ENCODE measurements around the gene AGBL4.

Gene AGBL4

DNA sequence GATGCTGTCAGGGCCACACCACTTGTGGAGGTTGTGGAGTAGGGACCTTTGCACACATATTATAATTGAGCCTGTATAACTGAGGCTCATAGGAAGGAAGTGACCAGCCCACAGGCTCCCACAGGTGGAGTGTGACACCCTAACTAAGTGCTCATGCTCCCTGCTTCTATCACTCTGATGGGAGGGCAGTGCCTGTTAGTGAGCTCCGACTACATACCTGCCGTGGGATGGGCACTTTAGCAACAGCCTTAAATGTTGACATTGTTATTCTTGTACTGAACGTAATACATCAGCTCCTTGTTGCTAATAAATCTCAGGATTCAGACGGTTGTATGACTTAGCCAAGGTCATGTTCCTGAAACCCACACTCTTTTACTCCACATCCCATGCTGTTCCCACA lies 1305.0 kb downstream of the AGBL4 start:
- no peak for DNase-seq (ENCODE audit: low spot score)

DNA sequence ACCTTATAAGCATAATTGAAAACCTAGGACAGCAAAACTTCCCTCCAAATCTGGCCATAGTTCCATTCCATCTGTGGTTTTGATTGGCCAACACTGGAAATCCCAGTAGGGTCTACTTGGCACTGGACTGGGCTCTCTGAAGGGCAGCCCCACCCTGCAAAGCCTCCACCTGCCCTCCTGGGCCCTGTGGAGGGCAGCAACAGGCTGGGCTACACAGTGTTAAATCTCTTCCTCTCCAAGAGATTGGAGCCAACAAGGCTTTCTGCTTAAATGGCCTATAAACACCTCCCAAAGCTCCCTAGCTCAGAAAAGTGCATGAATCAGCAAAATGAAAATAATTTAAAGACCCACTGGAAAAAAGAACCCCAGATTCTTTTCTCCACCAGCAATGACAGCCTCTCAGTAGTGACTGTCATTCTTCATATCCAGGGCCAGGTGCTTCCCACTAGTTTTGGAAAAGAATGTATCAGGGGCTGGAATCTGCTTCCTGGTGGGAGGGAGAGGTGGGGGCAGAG lies 1305.6 kb downstream of the AGBL4 start:
- no peak for DNase-seq (ENCODE audit: low spot score)

DNA sequence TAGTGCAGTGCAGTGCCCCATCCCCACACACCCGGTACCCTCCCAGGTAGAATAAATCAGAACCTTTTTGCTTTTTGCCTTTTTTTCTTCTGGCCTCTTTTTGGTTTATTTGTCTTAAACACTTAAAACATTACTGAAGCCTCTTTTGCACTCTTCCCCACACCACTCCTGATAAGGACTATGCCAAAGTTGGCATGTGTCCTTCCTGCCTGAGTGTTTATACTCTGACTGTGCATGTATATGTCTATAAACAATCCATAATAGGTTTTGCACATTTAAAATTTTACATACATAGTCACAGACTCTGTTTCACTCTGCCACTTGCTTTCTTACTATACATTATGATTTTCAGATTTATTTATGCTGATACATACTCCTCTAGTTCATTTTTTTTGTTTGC lies 1306.7 kb downstream of the AGBL4 start:
- DNase-seq (ENCODE audit: low spot score): no peak

DNA sequence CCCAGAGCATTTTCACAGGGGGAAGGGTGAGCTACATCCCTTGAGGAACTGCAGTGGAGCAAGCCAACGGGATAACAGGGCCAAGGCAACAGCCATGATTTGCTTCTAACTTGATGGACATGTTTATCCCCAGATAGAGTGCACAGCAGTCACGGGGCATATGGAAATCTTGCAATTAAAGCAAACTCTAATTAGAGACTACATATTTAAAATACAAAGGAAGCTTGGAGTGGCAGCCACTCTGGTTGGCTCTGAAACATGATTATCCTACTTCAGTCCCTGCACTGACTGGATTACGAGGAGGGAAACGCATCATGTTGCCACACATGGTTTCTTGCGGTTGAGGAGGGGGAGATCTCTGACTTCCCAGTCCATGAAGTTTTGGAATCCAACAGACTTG lies 1307.8 kb downstream of the AGBL4 start:
- DNase-seq (ENCODE audit: low spot score): no peak

DNA sequence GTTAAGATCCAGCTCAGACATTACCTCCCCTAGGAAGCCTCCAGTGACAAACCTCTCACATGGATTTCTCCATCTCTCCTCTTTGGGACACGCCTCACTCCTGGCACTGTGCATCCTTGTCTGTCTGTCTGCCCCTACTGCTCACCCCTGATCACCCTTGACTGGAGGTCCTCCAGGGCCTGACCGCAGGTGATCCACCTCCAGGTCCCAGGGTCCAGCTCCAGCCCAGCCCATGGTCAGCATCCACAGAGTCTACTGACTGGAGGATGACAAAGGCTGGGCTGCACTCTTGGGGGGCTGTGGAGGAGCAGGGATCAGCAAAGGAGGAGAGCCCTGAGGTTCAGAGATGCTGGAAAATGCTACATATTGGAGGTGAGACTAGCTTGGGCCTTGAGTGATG lies 1312.8 kb downstream of the AGBL4 start:
- DNase-seq (ENCODE audit: low spot score): no peak

DNA sequence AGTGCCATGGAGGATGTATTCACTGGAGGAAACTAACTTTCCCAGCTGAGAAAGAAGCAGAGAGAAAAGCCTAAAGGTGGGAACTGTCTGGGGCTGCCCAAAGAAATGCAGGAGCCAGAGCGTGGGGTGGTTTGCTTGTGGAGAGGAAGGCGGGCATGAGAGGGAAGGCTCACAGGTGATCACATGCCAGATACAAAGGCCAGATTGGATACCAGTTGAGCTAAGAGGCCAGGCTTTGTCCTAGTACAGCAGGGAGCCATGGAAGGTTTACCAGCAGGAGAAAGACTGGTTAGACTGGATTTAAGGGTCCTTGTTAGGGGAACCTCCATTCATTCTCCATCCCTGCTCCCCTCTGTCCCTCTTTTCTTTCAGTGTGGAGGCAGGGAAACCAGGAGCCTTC lies 1313.4 kb downstream of the AGBL4 start:
- no peak for DNase-seq (ENCODE audit: low spot score)

DNA sequence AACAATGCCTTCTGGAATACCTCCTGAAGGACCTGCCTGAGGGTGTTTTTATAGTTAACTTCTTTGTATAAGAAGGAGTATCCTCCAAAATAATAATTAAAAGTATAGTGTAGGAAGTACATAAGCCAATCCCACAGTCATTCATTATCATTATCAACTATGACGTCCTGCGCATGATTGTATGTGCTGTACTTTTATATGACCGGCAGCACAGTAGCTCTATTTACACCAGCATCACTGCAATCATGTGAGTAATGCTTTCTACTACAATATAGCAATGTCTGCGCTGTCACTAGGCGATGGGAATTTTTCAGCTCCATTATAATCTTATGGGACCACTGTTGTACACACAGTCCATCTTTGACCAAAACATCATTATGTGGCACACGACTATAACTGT lies 1319.0 kb downstream of the AGBL4 start:
- no peak for DNase-seq (ENCODE audit: low spot score)

DNA sequence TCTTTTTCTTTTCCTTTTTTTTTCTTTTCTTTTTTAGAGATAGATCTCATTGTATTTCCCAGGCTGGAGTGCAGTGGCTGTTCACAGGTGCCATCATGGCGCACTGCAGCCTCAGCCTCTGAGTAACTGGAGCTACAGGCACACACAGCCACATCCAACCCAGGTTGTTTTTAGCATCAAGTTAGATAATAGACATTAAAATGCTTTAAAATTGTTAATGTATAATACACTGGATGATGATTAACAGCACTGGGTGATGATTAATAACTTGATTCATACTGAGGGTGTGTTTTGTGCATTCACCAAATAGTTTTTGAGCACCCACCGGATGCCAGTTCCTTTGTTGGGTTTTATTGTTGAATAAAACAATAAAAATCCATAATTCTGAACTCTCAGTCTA lies 1322.3 kb downstream of the AGBL4 start:
- no peak for DNase-seq (ENCODE audit: low spot score)

DNA sequence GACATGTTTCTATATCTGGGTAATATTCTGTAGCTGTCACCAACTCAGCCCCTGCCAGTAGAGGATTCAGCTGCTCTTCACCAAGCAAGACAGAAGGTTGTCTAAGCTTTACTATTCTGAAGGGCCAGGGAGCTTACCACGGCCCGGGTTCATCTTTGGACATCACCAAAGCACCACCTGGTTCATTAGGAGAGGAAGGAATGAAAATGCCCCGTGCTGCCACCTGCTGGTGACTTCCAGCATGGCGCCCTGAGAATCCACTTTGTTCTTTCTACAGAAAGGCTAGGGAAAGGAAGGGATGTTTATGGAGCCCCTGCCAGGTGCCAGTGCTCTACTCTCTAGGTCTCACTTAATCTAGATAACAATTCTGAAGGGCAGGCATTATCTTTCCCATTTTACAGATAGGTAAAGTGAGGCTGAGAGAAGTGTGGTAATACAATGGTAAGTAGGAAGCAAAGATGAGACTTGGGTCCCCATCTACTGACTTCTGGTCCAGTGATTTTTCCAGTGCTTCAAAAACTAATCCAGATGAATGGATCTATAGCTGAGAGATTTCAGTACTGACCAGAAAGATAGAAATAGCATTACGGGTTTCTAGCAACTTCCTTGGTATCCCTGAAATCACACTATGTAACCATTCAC lies 1326.6 kb downstream of the AGBL4 start:
- DNase-seq (ENCODE audit: low spot score): peak; percentile 41

DNA sequence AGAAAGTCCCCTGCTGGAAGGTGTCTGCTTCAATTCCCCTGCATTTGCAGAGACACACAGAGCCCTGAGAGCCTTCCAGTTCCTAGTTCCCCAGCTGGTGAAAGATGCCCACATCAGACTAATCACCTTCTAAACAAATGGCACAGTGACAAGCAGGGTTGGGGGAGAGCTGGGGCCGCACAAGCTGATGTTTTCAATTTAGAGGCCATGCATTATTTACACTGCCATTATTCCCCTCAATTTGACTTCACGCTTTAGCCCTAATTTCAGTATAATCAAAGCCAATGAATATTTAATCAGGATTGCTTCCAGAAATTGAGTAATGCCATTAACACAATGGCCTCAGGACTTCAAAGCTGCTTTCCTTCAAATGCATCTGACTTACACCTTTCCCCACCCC lies 1328.6 kb downstream of the AGBL4 start:
- no peak for DNase-seq (ENCODE audit: low spot score)

DNA sequence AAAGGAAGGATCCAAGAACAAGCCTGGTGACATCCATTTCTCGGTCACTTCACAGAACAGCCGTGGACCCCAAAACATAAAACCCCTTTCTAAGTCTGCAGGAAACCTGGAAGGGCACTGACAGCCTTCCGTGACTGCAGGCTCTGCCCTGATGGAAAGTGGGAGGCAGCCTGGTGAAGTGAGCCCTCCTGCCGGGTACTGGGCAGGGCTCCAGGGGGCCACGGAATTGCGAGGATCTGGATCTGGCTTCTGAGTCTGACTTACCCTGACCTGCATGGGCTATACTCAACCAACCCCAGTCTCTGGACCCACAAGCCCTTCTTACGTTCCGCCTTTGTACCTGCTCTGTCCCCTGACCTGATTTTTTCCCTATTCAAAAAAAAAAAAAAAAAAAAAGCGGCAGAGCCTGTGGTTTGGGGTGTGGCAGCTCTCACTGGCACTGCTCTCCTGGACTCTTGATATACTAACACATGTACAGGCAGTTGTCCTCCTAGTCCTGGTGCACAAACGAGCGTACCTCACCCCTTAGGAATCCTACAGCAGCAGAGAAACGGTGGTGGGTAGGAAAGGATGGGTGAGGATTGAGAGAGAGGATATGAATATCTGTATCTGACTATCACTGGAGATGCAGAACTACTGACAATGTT lies 1330.0 kb downstream of the AGBL4 start:
- no peak for DNase-seq (ENCODE audit: low spot score)

DNA sequence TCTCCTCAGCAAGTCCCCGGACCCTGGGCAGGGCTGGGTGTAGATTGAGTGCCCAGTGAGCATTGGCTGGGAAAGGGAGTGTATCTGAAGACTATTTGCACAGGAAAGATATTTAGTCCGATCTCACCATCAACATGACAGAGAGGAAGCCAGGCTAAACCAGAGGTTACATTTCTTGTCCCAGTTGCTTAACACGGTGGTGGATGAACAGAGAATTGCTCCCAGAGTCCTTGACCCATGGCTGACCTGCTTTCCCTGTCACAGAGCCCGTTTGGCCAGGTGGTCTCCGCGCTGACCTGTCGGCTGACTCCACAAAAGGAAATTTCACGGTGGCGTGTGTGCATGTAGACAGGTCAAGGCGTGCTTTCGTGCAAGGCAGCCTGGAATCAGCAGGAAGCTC lies 1330.6 kb downstream of the AGBL4 start:
- DNase-seq (ENCODE audit: low spot score): no peak

DNA sequence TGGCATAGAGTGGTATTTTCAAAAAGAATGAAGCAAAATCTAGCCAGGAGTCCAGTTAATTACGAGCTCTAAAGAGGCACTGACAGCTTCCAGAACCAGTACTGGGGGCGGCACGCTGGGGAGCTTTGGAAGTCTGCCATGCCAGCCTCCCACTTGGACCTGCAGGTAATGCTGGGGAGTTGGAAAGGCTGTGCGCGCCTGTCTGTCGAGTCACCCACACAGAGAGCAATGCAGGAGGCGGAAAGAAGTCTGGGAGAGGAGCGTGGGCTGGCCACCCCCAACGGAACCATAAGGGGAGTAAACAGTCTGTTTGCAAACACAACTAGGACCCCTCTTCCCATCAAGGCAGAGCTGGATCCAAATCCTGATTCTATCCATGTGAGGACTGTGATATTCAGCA lies 1331.5 kb downstream of the AGBL4 start:
- no peak for DNase-seq (ENCODE audit: low spot score)

DNA sequence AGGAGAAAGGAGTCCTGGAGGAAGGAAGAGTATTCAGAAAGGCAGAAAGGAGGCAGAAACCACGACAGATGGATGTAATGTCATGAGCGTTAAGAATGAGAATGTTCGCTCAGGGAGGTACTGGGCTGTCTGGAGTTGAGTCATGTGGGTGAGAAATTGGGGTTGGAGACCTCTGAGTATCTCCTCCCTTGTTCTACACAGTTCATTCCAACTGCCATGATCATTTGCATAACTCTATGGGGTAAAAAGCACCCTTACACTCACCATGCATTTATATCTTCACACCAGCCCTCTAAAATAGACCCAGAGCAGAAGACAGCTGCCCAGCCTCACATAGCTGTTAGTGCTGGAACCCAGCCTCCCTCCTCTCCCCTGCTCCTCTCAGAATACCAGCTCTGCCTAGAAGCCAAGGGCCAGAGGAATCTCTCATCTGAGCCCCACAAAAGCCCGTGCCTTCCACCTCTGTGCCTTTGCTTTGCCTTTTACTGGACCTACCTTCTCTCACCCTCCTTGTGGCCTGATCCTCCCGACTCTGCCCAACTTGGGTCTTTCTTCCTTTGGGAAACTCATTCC lies 1332.2 kb downstream of the AGBL4 start:
- no peak for DNase-seq (ENCODE audit: low spot score)

DNA sequence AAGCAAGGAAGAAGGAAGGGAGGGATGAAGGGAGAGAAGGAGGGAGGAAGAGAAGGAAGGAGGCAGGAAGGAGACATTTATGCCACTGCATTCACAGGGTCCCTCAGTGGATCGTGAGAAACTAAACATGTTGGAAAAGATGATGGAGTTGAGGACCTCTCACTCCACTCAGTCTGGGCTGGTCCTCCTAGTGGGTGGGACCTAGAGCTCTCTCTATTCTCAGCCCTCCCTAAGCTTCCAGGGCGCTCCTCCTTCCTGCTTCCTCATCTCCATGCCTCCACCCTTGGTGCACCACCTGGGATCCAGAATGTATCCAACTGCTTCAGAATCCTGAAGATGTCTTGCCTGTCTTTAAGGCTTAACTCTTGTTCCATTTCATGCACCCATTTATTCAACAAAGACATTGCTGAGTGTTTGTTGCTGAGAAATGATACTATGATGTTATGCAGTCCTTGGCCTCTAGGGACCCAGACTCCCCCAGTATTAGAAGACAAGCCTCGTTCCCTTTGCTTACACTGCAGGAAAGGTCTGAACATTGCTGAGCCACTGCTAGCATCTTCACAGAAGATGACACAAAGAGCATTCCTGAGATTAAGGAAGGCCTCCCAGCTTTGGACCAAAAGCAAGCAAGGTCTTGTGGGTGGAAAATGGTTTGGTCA lies 1335.5 kb downstream of the AGBL4 start:
- no peak for DNase-seq (ENCODE audit: low spot score)

DNA sequence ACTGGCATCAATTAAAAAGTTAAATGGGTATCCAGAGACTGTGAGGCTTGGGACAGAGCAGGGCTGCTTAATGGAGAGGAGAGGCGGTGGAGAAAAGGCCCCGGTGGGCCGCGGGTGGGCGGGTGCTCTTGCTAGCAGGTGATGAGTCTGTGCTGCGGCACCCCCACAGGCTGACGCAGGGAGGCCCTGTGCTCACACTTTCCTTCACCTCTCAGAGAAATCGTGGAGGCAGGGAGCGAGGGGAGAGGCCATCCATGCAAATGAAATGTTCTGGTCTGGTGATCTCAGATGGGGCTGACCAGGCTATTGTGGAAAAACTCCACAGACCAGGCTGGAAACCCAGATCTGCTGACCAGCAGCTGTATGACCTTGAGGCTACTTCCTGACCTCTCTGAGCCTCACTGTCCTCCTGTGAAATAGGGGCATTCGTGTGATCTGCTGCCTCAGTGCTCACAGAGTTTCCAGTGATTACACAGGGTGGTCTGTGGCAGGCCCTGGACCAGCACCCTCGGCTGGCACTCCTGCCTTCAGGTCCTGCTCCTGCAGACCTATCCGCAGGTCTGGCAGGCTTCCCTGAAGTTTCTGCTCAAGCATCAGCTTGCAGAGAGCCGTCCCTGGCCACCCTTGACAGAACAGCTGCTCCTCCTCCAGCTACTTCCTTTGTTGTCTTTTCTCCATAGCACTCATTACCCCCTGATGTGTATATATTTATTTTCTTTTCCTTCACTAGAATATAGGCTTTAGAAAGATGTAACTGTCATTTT lies 1336.3 kb downstream of the AGBL4 start:
- no peak for DNase-seq (ENCODE audit: low spot score)

DNA sequence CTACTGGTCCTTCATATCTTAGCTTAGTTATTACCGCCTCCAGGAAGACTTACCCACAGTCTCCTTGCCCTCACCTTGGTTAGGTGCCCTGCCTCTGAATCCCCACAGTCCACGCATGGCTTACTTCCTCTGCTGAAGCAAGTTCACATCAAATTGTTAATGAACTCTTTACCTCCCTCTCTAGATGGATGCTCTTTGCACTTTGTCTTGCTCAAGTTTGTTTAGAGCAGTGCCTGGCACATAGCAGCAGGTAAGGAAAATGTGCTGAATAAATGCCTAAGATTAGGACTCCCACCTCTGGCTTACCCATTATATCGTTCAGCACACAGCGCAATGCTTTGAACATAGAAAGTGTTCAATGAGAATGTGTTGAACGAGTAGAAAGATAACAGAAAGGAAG lies 1337.6 kb downstream of the AGBL4 start:
- DNase-seq (ENCODE audit: low spot score): no peak

DNA sequence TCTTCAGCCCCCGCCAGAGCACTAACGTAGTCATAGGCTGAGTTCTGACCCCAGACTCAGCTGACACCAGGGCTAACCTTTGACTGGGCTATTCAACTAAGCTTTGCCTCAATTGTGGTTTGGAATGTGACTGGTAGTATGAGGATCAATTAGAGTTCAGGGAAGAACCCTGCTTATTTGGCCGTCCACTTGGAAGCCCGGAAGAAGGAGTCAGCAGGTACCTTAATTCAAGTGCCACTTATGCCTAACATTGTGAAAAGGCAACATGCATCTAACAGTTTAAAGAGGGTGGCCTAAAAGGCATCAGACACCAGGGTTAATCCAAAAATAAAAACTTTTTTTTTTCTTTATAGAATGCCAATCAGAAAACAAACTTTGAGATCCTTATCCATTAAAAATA lies 1339.4 kb downstream of the AGBL4 start:
- no peak for DNase-seq (ENCODE audit: low spot score)

DNA sequence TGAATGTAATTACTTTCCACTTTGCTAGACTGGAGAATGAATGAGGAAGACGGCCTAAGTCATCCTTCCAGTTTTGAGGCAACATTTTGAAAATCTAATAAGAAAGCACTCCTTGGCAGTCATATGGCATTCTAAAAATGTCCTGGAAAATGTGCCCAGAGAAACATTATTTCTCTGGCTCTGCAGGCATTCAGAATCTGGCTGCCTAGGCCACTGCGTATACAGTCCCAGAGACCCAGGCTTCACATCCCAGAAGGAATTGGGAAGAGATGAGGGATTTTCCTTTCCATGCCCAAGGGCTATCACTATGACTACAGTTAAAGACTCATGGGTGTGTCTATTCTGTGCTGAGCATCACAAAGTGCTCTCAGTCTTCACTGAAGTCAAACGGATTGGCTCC lies 1339.9 kb downstream of the AGBL4 start:
- DNase-seq (ENCODE audit: low spot score): no peak

DNA sequence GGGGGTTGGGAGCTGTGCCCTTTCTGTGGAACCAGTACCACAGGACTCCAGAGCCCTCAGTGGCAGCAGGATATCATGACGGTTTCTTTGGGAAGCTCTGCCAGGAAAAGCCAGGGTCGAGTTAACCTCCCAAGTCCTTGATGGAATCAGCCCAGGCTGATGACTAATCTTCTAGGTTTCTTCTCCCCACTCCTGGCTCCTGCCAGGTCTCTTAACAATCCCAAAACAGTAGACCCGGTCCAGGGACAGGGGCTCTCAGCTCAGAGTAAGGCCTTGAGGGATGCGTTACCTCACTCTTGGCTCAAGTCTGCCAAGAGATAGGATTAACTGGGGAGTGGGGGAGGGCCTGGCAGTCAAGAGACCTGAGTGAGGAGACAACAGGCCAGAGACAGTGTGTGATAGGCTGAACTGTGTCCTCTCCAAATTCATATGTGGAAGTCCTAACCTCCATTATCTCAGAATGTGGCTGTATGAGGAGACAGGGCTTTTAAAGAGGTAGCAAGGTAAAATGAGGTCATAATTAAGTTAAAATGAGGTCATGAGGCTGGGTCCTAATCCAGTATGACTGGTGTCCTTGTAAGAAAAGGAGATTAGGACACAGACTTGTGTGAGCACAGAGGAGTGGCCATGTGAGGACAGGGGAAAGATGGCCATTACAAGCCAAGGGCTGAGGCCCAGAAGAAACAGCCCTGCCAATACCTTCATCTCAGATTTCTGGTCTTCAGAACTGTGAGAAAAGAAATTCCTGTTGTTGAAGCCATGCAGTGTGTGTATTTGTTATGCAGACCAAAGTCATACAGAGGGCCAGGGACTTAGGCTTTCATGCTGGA lies 1342.1 kb downstream of the AGBL4 start:
- no peak for DNase-seq (ENCODE audit: low spot score)

DNA sequence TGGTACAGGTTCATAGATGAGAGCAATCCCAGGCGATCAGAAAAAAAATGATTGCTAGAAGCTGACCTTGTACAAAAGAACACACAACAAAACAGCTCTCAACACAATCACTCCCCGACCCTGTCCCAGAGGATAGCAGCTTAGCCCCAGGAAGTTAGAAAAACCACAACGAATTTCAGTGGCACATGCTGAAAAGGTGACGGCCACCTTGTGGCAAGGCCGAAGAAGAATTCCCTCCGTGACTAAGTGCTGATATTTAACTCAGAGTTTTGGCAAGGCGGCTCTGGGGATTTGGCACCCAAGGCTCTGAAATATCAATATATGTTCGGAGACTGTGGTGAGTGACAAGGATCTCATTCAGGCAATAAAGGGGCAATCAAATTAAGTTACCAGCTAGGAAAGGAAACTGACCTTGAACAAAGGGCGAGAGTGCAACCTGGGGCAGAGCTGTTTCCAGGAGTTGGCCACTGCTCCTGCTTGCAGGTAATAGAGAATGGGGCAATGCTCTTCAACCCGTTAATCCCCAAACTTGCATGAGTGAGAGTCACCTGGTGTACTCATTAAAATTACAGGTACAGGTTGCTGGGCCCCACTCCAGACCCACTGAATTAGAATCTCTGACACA lies 1343.2 kb downstream of the AGBL4 start:
- no peak for DNase-seq (ENCODE audit: low spot score)

Measured in CD4-positive, alpha-beta T cell treated with Interleukin-2 at 100 ng/mL for 4 hours (primary cell).